Stimulated activated naive CD8-positive, alpha-beta T cell treated with anti-CD3 and anti-CD28 coated beads, Interleukin-15, Interleukin-2, amounts not matched to agents 100 U/mL and 50 U/mL, for 24 hours (primary cell): ENCODE measurements around the gene DHRS4L2.
A peak's percentile ranks its signal among the peaks of the same experiment; 100 is the strongest.
"Not testable (repeated sequence)": the region's sequence is repeated elsewhere in the genome, so short reads cannot be mapped to it uniquely, and the experiment has no call there.

Source experiments
- ATAC-seq: fragments of 150-1000 bp; cut with Tn5 transposase; one replicate; pipeline ENCODE4 v1.10.0; 2021
- DNase-seq: peaks from one replicate; pipeline ENCODE4 v3.0.0; 2021

The DHRS4L2 gene

DNA sequence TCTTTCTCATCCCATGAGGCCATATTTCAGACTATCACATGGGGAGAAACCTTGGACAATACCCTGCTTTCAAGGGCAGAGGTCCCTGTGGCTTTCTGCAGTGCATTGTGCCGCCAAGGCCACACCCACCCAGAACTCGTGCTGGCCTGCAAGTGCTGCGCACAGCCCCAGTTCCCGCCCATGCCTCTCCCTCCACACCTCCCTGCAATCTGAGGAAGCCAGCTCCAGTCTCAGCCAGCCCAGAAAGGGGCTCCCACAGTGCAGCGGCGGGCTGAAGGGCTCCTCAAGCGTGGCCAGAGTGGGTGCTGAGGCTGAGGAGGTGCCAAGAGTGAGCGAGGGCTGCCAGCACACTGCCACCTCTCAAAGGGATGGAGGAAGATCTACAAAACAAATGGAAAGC, 15.6 kb upstream of the DHRS4L2 start:
- not testable (repeated sequence) for DNase-seq, ATAC-seq

DNA sequence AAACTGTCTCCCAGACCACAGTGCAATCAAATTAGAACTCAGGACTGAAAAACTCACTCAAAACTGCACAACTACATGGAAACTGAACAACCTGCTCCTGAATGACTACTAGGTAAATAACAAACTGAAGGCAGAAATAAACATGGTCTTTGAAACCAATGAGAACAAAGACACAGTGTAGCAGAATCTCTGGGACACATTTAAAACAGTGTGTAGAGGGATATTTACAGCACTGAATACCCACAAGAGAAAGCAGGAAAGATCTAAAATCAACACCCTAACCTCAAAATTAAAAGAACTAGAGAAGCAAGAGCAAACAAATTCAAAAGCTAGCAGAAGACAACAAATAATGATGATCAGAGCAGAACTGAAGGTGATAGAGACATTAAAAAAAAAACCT, 14.7 kb upstream of the DHRS4L2 start:
- ATAC-seq = not testable (repeated sequence)

DNA sequence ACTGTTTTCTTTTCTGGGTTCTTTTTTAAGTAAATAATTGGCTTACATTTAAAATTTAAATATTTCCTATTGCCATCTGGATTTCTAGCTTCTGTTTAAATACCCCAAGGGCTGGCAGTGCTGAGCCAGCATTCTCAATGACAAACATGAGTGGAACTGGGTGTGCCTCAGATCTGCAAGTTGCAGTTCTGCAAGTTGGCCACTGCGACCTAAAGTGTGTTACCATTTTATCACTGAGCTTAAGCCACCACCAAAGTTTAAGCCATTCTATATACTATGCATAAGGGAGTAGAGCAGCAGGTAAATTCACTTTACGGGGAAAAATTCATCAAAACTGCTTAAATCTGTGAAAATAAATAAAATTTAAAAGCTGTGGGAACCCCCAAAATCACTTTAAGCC, 11.5 kb upstream of the DHRS4L2 start:
- not testable (repeated sequence) for ATAC-seq

More for the DNA sequence above, 14.7 kb upstream of the DHRS4L2 start:
- DNase-seq = not testable (repeated sequence)

DNA sequence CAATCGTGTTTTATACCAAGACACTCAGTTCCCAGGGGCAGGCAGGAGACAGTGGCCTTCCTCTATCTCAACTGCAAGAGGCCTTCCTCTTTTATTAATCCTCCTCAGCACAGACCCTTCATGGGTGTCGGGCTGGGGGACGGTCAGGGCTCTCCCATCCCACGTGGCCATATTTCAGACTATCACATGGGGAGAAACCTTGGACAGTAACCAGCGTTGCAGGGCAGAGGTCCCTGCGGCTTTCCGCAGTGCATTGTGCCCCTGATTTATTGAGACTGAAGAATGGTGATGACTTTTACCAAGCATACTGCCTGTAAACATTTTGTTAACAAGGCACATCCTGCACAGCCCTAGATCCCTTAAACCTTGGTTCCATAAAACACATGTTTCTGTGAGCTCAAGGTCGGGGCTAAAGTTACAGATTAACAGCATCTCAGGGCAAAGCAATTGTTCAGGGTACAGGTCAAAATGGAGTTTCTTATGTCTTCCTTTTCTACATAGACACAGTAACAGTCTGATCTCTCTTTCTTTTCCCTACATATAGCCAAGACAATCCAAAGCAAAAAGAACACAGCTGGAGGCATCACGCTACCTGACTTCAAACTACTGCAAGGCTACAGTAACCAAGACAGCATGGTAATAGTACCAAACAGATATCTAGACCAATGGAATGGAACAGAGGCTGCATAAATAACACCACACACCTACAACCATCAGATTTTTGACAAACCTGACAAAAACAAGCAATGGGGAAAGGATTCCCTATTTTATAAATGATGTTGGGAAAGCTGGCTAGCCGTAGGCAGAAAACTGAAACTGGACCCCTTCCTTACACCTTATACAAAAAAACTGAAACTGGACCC, 6.5 kb upstream of the DHRS4L2 start:
- ATAC-seq, DNase-seq: not testable (repeated sequence)

More for the DNA sequence above, 11.5 kb upstream of the DHRS4L2 start:
- DNase-seq = not testable (repeated sequence)

DNA sequence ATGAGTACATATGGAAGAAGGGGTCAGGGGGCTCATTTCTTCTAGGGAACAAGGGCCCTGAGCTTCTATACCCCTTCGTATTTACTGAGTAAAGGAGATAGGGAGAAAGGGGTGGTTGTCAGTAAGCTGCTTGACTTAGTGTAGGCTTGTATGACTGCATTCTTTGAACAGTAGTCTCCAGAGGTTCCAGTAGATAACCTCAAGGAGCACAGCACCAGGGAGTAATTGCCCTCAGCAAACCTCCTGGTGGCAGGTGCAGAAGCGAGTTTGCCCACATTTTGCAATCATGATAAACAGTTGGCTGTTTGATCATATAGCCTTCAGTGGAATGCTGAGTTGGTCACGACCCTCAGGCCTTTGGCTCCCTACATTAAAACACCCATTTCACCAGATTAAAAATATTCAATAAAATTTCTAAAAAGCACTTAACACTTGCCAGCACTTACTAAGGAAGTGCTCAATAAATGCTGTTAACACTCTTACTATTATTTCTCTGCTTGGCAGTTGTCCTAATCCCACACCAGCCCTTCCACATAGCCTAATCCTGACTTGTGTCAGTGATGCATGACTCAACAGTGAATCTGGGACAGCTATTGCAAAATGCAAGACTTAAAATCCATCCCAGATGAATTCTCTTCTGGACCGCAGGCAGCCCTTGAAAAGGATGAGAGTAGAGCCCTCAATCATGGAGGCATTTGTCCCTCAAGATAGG, 3.7 kb upstream of the DHRS4L2 start:
- ATAC-seq (no peak), DNase-seq (no peak)

DNA sequence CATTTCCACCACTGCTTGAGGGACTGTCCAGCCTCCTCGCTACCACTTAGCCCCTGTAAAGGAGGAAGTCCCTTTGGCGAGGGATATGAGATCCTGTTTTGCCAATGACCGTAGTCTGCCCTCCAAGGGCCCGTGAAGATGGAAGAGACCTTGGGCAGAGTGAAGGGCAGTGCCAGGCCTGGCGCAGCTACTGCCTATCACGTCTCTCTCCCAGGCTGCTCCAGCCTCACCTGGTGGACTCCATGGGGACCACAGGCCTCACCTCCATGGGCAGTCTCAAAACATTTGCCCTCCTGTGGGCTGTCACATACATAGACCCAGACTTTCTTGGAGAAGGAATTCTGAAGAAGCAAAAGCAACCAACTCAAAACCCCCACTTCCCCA, 514 bp upstream of the DHRS4L2 start:
- peak; percentile 0 for ATAC-seq
- not testable (repeated sequence) for DNase-seq

DNA sequence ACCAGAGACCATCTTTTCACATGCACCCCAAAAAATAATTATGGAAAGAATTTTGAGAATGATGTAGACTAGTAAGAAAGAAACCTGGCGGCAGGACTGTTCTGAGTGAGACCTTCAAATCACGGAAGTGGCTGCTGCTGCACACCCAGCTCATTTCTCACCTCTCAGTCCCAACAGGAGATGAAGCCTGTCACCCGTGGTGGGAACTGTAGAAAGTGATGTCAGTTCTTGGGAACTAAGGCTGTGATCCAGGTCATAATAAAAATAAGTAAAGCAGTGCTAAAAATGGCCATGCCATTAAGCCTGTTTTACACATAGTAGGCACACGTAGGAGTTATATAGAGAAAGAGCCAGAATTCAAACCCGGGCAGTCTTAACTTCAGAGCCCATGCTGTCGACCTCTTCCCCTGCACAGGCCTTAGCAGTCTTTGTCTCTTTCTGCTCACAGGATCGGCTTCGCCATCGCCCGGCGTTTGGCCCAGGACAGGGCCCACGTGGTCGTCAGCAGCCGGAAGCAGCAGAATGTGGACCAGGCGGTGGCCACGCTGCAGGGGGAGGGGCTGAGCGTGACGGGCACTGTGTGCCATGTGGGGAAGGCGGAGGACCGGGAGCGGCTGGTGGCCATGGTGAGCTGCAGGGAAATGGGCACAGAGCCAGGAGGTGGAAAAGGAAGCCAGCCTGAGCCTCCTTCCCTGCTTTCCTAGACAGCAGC, 1.2 kb downstream of the DHRS4L2 start:
- not testable (repeated sequence) for ATAC-seq, DNase-seq

DNA sequence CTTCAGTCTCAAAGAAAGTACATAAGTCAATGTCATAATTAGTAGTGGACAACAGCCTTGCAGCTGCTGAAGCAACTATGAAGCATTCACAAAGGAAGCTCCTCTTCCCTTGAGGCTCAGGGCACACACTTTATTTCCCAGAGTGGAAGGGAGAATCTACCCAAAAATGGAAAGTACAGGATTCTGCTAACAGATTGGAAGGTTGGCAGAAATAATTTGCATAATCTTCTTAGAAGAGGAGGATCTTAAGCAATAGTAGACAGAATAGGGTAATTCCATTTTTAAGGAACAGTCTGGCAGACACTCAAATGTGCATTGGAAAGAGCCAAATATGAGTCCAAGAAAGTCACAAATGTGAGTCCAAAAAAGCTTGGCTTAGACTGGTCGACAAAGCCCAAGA, 2.2 kb downstream of the DHRS4L2 start:
- not testable (repeated sequence) for DNase-seq, ATAC-seq

DNA sequence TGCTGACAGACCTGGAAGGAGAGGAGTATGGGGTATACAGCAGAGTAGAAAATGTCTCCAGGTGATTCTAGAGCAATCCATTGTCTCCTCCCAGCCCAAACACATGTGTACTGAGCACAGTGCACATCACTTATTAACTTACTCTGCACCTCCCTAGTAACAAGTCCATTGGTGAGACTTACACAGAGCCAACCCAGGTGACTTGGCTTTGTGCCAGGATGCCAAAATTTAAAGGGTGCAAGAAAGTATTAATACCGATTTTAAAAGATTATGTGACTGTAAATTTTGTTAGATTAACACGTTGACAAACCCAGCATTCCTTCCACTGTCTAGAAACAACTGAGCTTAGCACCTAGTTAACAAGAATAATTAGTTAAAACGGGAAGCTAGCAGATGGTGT, 4.3 kb downstream of the DHRS4L2 start:
- ATAC-seq, DNase-seq: not testable (repeated sequence)

DNA sequence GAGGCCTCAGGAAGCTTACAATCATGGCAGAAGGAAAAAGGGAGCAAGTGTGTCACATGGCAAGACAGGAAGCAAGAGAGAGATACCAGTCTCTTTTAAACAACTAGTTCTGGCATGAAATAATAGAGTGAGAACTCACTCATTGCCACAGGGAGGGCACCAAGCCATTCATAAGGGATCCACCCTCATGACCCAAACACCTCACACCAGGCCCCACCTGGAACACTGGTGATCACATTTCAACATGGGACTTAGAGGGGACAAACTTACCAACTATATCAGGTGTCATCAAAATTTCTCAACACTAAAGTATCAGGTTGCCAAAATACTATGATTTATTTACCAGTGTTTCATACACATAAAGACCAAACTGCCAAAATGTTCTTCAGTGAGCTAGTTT, 7.3 kb downstream of the DHRS4L2 start:
- not testable (repeated sequence) for DNase-seq, ATAC-seq

DNA sequence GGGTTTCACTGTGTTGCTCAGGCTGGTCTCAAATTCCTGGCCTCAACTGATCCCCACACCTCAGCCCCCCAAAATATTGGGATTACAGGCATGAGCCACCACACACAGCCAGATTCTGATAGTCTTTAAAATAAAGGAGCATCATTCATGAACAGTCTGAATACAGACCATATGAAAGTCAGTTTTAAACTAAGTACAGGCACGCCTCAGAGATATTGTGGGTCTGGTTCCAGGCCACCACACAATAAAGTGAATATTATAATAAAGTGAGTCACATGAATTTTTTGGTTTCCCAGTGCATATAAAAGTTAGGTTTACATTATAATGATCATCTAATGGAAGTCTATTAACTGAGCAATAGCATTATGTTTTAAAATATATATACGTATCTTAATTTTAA, 8.1 kb downstream of the DHRS4L2 start:
- DNase-seq, ATAC-seq: not testable (repeated sequence)

DNA sequence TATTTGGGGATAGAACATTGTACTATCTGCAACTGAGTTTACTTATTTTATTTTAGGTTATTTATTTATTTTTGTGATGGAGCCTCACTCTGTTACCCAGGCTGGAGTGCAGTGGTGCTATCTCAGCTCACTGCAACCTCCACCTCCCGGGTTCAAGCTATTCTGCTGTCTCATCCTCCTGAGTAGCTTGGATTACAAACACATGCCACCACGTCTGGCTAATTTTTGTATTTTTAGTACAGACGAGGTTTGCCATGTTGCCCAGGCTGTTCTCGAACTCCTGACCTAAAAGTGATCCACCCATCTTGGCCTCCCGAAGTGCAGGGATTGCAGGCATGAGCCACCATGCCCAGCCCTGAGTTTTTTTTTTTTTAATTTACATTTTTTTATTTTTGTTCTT, 10.9 kb downstream of the DHRS4L2 start:
- DNase-seq, ATAC-seq: not testable (repeated sequence)

DNA sequence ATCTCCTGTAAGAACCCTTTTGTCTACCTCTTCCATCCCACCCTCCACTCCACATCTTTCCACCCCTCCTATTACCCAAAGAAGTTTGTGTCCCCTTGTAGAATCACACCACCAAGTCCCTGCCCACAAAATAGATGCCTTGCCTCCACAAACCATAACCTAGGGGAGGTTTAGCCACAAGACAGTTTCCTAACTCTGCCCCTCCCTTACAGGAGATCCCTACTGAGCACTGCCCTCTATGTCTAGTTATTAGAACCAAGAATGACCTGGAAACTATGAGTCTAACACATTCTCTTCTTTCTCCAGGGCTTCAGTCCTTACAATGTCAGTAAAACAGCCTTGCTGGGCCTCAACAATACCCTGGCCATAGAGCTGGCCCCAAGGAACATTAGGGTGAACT, 12.3 kb downstream of the DHRS4L2 start:
- DNase-seq = not testable (repeated sequence)
- peak; percentile 28 for ATAC-seq

DNA sequence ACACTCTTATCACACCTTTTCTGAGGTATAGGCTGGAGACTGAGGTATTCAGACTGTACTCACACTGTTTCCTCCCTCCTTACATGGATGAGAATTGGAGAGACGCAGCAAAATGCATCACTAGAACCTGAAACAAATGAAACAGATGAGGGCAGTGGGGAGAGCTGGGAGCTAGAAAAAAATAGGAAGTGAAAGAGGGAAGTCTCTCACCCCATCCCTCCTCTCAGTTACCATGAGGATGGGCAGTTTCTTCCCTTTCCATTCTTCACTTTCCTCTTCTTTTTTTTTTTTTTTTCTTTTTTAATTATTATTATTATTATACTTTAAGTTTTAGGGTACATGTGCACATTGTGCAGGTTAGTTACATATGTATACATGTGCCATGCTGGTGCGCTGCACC, 12.9 kb downstream of the DHRS4L2 start:
- DNase-seq, ATAC-seq: not testable (repeated sequence)

DNA sequence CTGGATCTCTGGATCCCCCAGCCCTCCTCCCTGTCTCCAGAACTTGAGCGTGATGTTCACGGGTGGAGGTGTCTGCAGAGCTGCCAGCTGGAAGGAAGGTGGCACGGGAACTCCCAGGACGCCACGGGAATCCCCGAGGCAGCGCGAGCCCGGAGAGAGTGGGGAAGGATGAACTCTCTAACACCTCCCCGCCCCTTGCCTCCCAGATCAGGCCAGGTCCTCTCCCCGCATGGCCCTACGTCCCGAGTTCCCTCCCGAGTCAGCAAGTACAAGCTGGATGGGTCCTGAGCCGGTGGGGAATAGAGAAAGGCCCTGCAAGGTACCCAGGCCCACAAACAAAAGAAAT, 17.7 kb downstream of the DHRS4L2 start:
- not testable (repeated sequence) for DNase-seq
- ATAC-seq = peak; percentile 24

DNA sequence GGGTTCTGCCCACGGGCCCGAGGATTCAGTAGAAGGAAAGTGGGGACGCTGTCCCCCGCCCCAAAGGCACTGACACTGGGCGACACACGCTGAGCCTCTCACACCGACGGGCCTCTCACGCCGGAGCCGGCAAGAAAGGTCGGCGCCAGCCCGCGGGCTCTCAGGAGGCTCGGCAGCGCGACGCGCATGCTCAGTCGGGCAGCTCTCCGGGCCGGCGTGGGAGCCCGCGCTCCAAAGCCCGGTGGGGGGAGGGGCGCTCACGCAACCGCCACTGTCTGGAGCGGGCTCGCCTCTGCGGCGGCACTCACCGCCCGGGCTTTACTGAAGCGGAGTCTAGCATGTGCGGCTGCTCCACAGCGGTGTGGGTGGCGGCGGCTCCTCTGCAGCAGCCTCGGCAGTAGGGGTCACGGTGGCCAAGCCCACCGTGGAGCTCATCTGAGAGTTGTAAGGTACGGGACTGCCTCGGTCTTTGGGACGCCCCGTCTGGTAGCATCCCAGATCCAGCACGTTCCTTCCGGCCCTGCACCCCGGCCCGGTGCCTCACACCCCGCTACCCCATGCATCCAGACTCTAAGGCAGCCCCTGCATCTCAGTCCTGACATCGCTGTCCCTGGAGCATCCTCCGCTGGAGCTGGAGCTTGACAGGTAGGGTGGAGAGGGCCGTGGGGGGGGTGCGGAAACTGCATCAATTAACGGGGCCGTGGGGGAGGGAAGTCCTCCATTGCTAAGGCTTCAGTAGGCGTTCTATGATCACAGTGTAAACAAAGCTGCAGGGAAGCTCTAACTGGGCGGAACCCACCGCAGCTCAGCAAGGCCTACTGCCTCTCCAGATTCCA, 18.3 kb downstream of the DHRS4L2 start:
- peak; percentile 66 for DNase-seq
- peak; percentile 88 for ATAC-seq

DNA sequence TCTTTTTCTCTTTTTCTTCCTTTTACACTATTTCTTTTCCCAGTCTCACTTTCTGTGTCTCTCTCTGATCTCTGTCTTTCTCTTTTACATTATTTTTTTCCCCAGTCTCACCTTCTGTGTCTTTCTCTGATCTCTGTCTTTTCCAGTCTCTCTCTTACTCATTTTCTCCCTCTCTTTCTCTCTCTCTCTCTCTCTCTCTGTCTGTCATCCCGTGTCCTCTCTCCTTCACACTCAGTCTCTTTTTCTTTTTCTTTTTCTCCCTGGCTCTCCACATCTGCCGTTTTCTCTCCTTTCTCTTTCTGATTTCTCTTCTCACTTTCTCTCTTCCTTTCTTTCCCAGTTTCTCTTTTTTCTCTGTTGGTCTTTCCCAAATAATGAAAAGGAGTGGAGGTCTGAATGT, 22.3 kb downstream of the DHRS4L2 start:
- no peak for ATAC-seq
- DNase-seq = no peak

DNA sequence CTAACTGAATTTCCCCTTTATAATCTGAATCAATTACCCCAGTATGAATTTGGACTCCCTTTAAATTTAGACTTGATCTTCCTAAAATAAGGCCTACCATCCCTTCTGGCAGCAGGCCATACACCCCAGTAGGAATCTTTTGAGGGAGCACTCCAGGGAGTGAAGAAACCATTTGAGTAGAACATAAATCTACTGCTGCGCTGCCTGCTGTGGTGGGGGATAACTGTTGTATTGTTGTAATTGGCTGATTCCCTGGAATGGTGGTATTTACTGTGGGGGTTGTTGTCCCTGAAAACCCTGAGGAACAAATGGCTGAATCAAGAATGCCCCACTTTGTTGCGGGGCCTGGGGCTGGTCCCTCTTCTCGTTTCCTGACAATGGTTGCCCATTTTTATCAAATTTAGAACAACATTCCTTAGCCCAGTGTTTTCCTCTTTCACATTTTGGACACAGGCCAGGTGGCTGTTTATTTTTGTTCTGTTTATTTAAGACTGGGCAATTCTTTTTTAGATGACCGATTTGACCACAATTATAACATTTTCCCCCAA, 24.1 kb downstream of the DHRS4L2 start:
- ATAC-seq = not testable (repeated sequence)

DNA sequence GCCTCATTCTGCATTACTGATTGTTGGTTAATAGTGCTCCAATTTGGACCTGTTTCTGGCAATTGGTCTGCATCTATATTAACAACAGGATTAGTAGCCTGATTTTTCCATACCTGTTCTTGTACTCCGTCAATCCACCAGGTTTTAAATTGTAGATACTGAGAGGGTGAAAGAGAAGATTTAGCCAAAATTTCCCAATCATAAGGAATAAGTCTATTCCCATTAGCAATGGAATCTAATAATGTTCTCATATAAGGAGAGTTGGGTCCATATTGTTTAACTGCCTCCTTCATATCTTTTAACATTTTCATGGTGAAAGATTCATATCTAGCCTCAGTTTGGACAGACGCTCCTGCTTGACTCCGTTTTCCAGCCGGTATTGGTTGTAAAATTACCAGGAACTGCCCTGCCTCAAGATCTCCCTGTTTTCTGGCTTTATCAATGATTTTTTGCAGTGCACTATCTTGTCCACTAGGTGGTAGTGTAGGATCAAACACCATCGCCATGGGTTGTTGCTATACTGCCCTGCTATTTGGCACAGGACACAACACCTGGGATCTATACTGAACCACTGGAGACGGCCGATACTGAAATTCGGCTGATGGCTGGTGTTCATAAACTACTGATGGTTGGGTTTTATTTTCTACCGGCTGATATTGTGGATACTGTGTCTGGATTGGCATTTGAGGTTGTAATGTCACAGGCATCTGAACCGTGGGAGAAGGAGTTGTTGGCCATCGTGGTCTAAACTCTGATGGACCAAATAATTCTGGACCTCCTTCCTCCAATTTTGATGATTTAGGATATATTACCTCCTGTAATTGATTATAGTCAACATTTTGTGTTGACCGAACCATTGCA, 25.2 kb downstream of the DHRS4L2 start:
- DNase-seq (peak; percentile 23), ATAC-seq (peak; percentile 96)

More for the DNA sequence above, 24.1 kb downstream of the DHRS4L2 start:
- DNase-seq = not testable (repeated sequence)

DNA sequence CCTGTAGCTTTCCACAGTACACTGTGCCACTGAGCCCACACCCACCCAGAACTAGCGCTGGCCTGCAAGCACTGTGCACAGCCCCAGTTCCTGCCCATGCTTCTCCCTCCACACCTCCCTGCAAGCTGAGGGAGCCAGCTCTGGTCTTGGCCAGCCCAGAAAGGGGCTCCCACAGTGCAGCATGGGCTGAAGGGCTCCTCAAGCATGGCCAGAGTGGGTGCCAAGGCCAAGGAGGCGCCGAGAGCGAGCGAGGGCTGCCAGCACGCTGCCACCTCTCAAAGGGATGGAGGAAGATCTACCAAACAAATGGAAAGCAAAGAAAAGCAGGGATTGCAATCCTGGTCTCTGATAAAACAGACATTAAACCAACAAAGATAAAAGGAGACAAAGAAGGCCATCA, 27.0 kb downstream of the DHRS4L2 start:
- ATAC-seq, DNase-seq: not testable (repeated sequence)
